Karpas-422 (cell line): Measurements from ENCODE around the gene PTPN1. TPM values are rescaled to one million over a fixed set of nuclear protein-coding genes. Genes with fewer than 3 reads are reported as not detected.

Experiments used
- DNase-seq: peaks from one replicate; pipeline ENCODE4 v3.0.0-alpha.2; 2015
- H2AFZ ChIP-seq: fragments of 200-600 bp; sonication (generic); 2 replicates; pipeline ENCODE4 v1.6.1; 2014; ENCODE audit warnings: antibody characterized with exemption, low read length, mixed read lengths
- H3K27ac ChIP-seq: fragments of 200-600 bp; sonication (generic); 2 replicates; pipeline ENCODE4 v1.5.1; 2014; ENCODE audit warnings: mild to moderate bottlenecking, low read length, moderate library complexity
- H3K27me3 ChIP-seq: fragments of 200-600 bp; sonication (generic); 2 replicates; pipeline ENCODE4 v1.6.1; 2014; ENCODE audit warnings: low read length, mixed read lengths
- H3K36me3 ChIP-seq: fragments of 200-600 bp; sonication (generic); 2 replicates; pipeline ENCODE4 v1.6.1; 2014; ENCODE audit warnings: low read length, mixed read lengths; ENCODE audit not compliant: insufficient read depth
- H3K4me1 ChIP-seq: fragments of 200-600 bp; sonication (generic); 2 replicates; pipeline ENCODE4 v1.6.1; 2014; ENCODE audit warnings: mild to moderate bottlenecking, low read length, mixed read lengths
- H3K4me2 ChIP-seq: fragments of 200-600 bp; sonication (generic); 2 replicates; pipeline ENCODE4 v1.6.1; 2014; ENCODE audit warnings: low read length, low read depth, mild to moderate bottlenecking; ENCODE audit not compliant: poor library complexity, severe bottlenecking
- H3K4me3 ChIP-seq: fragments of 200-600 bp; sonication (generic); 2 replicates; pipeline ENCODE4 v1.5.1; 2014; ENCODE audit warnings: mild to moderate bottlenecking, antibody characterized with exemption, low read length, mixed read lengths
- H3K79me2 ChIP-seq: fragments of 200-600 bp; sonication (generic); 2 replicates; pipeline ENCODE4 v1.6.1; 2014; ENCODE audit warnings: mild to moderate bottlenecking, low read length, mixed read lengths
- H3K9ac ChIP-seq: fragments of 200-600 bp; sonication (generic); 2 replicates; pipeline ENCODE4 v1.6.0; 2014; ENCODE audit warnings: low read length
- H3K9me2 ChIP-seq: fragments of 200-600 bp; sonication (generic), shearing (Covaris generic); replicated peaks from 2 replicates; pipeline ENCODE4 v1.6.0; 2014; ENCODE audit warnings: mild to moderate bottlenecking, low read length, moderate library complexity; ENCODE audit not compliant: insufficient read depth
- H3K9me3 ChIP-seq: fragments of 300-700, 200-600 bp; sonication (generic); 2 replicates; pipeline ENCODE4 v1.6.1; 2014; ENCODE audit warnings: low read length, mixed read lengths
- H4K20me1 ChIP-seq: fragments of 200-600 bp; sonication (generic); 2 replicates; pipeline ENCODE4 v1.6.1; 2014; ENCODE audit warnings: mild to moderate bottlenecking, antibody characterized with exemption, low read length, low read depth; ENCODE audit not compliant: insufficient read depth
- total RNA-seq: library from RNA; depleted of rRNA; stranded (reverse); fragments of >200 nt; shearing (Covaris generic); gene quantifications from 2 replicates; pipeline ENCODE4 v1.2.3, GENCODE V29; 2014; ENCODE audit warnings: low replicate concordance

Gene PTPN1
- total RNA-seq, 1 experiment from 2014 or later = 6.5 TPM

GRCh38 chr20:50593005-50593335 is 82.8 kb downstream of the PTPN1 start:
- H3K36me3 ChIP-seq = no peaks in the 10 kb centered on the region
- H3K9me2 ChIP-seq = no peaks in the 10 kb centered on the region
- no peak overlapping the region for H3K4me3 ChIP-seq
- no peaks in the 10 kb centered on the region for H4K20me1 ChIP-seq
- DNase-seq = no peak
- no peaks in the 10 kb centered on the region for H3K4me1 ChIP-seq
- no peak overlapping the region for H3K27ac ChIP-seq
- H3K9ac ChIP-seq = no peak overlapping the region
- H3K4me2 ChIP-seq = no peak overlapping the region
- no peaks in the 10 kb centered on the region for H3K9me3 ChIP-seq
- H2AFZ ChIP-seq = no peak overlapping the region
- H3K79me2 ChIP-seq = no peaks in the 10 kb centered on the region
- no peaks in the 10 kb centered on the region for H3K27me3 ChIP-seq

GRCh38 chr20:50594231-50594590 is 84.0 kb downstream of the PTPN1 start:
- Histone ChIP-seq H3K9me2 (no peaks in the 10 kb centered on the region), H4K20me1 (no peaks in the 10 kb centered on the region), H3K9ac (no peak overlapping the region), H3K36me3 (no peaks in the 10 kb centered on the region), H3K79me2 (no peaks in the 10 kb centered on the region), H3K9me3 (no peaks in the 10 kb centered on the region), H2AFZ (no peak overlapping the region), H3K27me3 (no peaks in the 10 kb centered on the region), H3K4me1 (no peaks in the 10 kb centered on the region), H3K27ac (no peak overlapping the region), H3K4me2 (no peak overlapping the region), H3K4me3 (no peak overlapping the region)
- no peak for DNase-seq

GRCh38 chr20:50594591-50595432 is 84.6 kb downstream of the PTPN1 start:
- no peaks in the 10 kb centered on the region for H3K79me2 ChIP-seq
- no peak overlapping the region for H2AFZ ChIP-seq
- no peaks in the 10 kb centered on the region for H3K9me2 ChIP-seq
- H3K4me1 ChIP-seq = no peaks in the 10 kb centered on the region
- no peak overlapping the region for H3K4me3 ChIP-seq
- no peak overlapping the region for H3K4me2 ChIP-seq
- no peak overlapping the region for H3K27ac ChIP-seq
- no peak overlapping the region for H3K9ac ChIP-seq
- peak; percentile 42 for DNase-seq
- no peaks in the 10 kb centered on the region for H3K36me3 ChIP-seq
- H3K27me3 ChIP-seq = no peaks in the 10 kb centered on the region
- no peaks in the 10 kb centered on the region for H3K9me3 ChIP-seq
- no peaks in the 10 kb centered on the region for H4K20me1 ChIP-seq

- Histone ChIP-seq H2AFZ (no peak overlapping the region), H3K27ac (no peak overlapping the region), H3K9me2 (no peaks in the 10 kb centered on the region), H3K4me1 (no peaks in the 10 kb centered on the region), H3K9ac (no peak overlapping the region), H3K79me2 (no peaks in the 10 kb centered on the region), H3K36me3 (no peaks in the 10 kb centered on the region), H3K9me3 (no peaks in the 10 kb centered on the region), H3K27me3 (no peaks in the 10 kb centered on the region), H4K20me1 (no peaks in the 10 kb centered on the region), H3K4me3 (no peak overlapping the region), H3K4me2 (no peak overlapping the region)
- DNase-seq = no peak
Measured at GRCh38 chr20:50595433-50595895, 85.3 kb downstream of the PTPN1 start.

- no peaks in the 10 kb centered on the region for H3K9me2 ChIP-seq
- H3K27me3 ChIP-seq = no peaks in the 10 kb centered on the region
- H4K20me1 ChIP-seq = no peaks in the 10 kb centered on the region
- no peaks in the 10 kb centered on the region for H3K79me2 ChIP-seq
- H3K36me3 ChIP-seq = no peaks in the 10 kb centered on the region
- no peak overlapping the region for H2AFZ ChIP-seq
- no peak overlapping the region for H3K4me3 ChIP-seq
- DNase-seq = no peak
- no peaks in the 10 kb centered on the region for H3K4me1 ChIP-seq
- no peak overlapping the region for H3K9ac ChIP-seq
- H3K4me2 ChIP-seq = no peak overlapping the region
- no peaks in the 10 kb centered on the region for H3K9me3 ChIP-seq
- no peak overlapping the region for H3K27ac ChIP-seq
Measured at GRCh38 chr20:50595988-50596693, 86.0 kb downstream of the PTPN1 start.

GRCh38 chr20:50596694-50597021 is 86.5 kb downstream of the PTPN1 start:
- no peak overlapping the region for H3K27ac ChIP-seq
- no peaks in the 10 kb centered on the region for H3K79me2 ChIP-seq
- H3K36me3 ChIP-seq = no peaks in the 10 kb centered on the region
- no peak overlapping the region for H3K9ac ChIP-seq
- DNase-seq = no peak
- no peak overlapping the region for H2AFZ ChIP-seq
- H3K27me3 ChIP-seq = no peaks in the 10 kb centered on the region
- H3K4me2 ChIP-seq = no peak overlapping the region
- no peak overlapping the region for H3K4me3 ChIP-seq
- H3K9me2 ChIP-seq = no peaks in the 10 kb centered on the region
- H3K9me3 ChIP-seq = no peaks in the 10 kb centered on the region
- H3K4me1 ChIP-seq = no peaks in the 10 kb centered on the region
- H4K20me1 ChIP-seq = no peaks in the 10 kb centered on the region

GRCh38 chr20:50597406-50597969 is 87.3 kb downstream of the PTPN1 start:
- Histone ChIP-seq H3K9me3 (no peaks in the 10 kb centered on the region), H3K4me3 (no peak overlapping the region), H3K4me2 (no peak overlapping the region), H4K20me1 (no peaks in the 10 kb centered on the region), H3K27me3 (no peaks in the 10 kb centered on the region), H3K79me2 (no peaks in the 10 kb centered on the region), H3K4me1 (no peaks in the 10 kb centered on the region), H3K9ac (no peak overlapping the region), H2AFZ (no peak overlapping the region), H3K27ac (no peak overlapping the region), H3K9me2 (no peaks in the 10 kb centered on the region), H3K36me3 (no peaks in the 10 kb centered on the region)
- no peak for DNase-seq

- Histone ChIP-seq H3K27me3 (no peaks in the 10 kb centered on the region), H3K9me3 (no peaks in the 10 kb centered on the region), H4K20me1 (no peaks in the 10 kb centered on the region), H3K9ac (no peak overlapping the region), H3K36me3 (no peaks in the 10 kb centered on the region), H2AFZ (no peak overlapping the region), H3K4me1 (no peaks in the 10 kb centered on the region), H3K4me3 (no peak overlapping the region), H3K4me2 (no peak overlapping the region), H3K9me2 (no peaks in the 10 kb centered on the region), H3K79me2 (no peaks in the 10 kb centered on the region), H3K27ac (no peak overlapping the region)
- no peak for DNase-seq
Measured at GRCh38 chr20:50598074-50598473, 87.9 kb downstream of the PTPN1 start.
